Hepatocyte (in vitro differentiated cells): ENCODE data around the gene FBL. TPM values are rescaled to one million over a fixed set of nuclear protein-coding genes. Genes with fewer than 3 reads are reported as not detected.

Source experiments
- DNase-seq: peaks from one replicate; pipeline ENCODE4 v3.0.0-alpha.2; 2016; ENCODE audit warnings: low spot score
- H2AFZ ChIP-seq: fragments of 200-600 bp; sonication (generic); 2 replicates; pipeline ENCODE4 v1.6.0; 2016; ENCODE audit warnings: antibody characterized with exemption, mild to moderate bottlenecking
- H3K27ac ChIP-seq: fragments of 200-600 bp; sonication (generic); 2 replicates; pipeline ENCODE4 v1.5.1; 2016; ENCODE audit warnings: mild to moderate bottlenecking
- H3K27me3 ChIP-seq: fragments of 200-600 bp; sonication (generic); 2 replicates; pipeline ENCODE4 v1.6.1; 2016
- H3K36me3 ChIP-seq: fragments of 200-600 bp; sonication (generic); replicated peaks from 2 replicates; pipeline ENCODE4 v1.5.1; 2016; ENCODE audit warnings: low read depth; ENCODE audit not compliant: insufficient read depth
- H3K4me1 ChIP-seq: fragments of 200-600 bp; sonication (generic); 2 replicates; pipeline ENCODE4 v1.5.1; 2016; ENCODE audit warnings: mild to moderate bottlenecking, moderate library complexity; ENCODE audit not compliant: insufficient read depth
- H3K4me2 ChIP-seq: fragments of 200-600 bp; sonication (generic); 2 replicates; pipeline ENCODE4 v1.6.0; 2016
- H3K4me3 ChIP-seq: fragments of 200-600 bp; sonication (generic); 2 replicates; pipeline ENCODE4 v1.5.1; 2016; ENCODE audit warnings: mild to moderate bottlenecking
- H3K79me2 ChIP-seq: fragments of 200-600 bp; sonication (generic); 2 replicates; pipeline ENCODE4 v1.6.0; 2017; ENCODE audit warnings: mild to moderate bottlenecking
- H3K9me2 ChIP-seq: fragments of 200-600 bp; sonication (generic); replicated peaks from 2 replicates; pipeline ENCODE4 v1.6.0; 2017; ENCODE audit warnings: mild to moderate bottlenecking; ENCODE audit not compliant: insufficient read depth
- H3K9me3 ChIP-seq: fragments of 200-600 bp; sonication (generic); 2 replicates; pipeline ENCODE4 v1.5.1; 2016; ENCODE audit warnings: low read depth, mild to moderate bottlenecking
- H4K20me1 ChIP-seq: fragments of 200-600 bp; sonication (generic); 2 replicates; pipeline ENCODE4 v1.6.0; 2016; ENCODE audit warnings: mild to moderate bottlenecking; ENCODE audit not compliant: insufficient read depth, poor library complexity, severe bottlenecking
- EZH2 ChIP-seq: fragments of 200-600 bp; sonication (generic); IDR thresholded peaks from 2 replicates; pipeline ENCODE4 v1.6.1; 2016; ENCODE audit warnings: antibody characterized with exemption, mild to moderate bottlenecking, borderline replicate concordance
- EZH2phosphoT487 ChIP-seq: fragments of 200-600 bp; sonication (generic); IDR thresholded peaks from one replicate; pipeline ENCODE4 v1.6.1; 2018; ENCODE audit warnings: antibody characterized with exemption, mild to moderate bottlenecking, low read depth, moderate library complexity; ENCODE audit not compliant: unreplicated experiment, severe bottlenecking
- WGBS: methylation state at CpG from one replicate; pipeline ENCODE4 v1.1.6; 2016; ENCODE audit warnings: low lambda C conversion rate; ENCODE audit errors: missing lambda C conversion rate; 5-methylcytosine and 5-hydroxymethylcytosine counted together
- polyA plus RNA-seq: library from polyadenylated mRNA; unstranded; fragments of >200 nt; fragmentation: Nextera tagmentation; extraction: Ambion mirVana; gene quantifications from 2 replicates; pipeline ENCODE4 v1.2.1, GENCODE V29; 2016
- total RNA-seq: library from RNA; depleted of rRNA; stranded (reverse); fragments of >200 nt; gene quantifications from 2 replicates; pipeline ENCODE4 v1.2.3, GENCODE V29; 2014
- TF ChIP-seq, protein P1 (sequence below): fragments of 200-600 bp; sonication (generic); IDR thresholded peaks from 2 replicates; pipeline ENCODE4 v1.5.1; 2016; ENCODE audit warnings: antibody characterized with exemption, mild to moderate bottlenecking; ENCODE audit not compliant: poor library complexity

The FBL gene
- total and polyA plus RNA-seq, 2 experiments from 2014 or later, result 69.6 to 104 TPM

DNA sequence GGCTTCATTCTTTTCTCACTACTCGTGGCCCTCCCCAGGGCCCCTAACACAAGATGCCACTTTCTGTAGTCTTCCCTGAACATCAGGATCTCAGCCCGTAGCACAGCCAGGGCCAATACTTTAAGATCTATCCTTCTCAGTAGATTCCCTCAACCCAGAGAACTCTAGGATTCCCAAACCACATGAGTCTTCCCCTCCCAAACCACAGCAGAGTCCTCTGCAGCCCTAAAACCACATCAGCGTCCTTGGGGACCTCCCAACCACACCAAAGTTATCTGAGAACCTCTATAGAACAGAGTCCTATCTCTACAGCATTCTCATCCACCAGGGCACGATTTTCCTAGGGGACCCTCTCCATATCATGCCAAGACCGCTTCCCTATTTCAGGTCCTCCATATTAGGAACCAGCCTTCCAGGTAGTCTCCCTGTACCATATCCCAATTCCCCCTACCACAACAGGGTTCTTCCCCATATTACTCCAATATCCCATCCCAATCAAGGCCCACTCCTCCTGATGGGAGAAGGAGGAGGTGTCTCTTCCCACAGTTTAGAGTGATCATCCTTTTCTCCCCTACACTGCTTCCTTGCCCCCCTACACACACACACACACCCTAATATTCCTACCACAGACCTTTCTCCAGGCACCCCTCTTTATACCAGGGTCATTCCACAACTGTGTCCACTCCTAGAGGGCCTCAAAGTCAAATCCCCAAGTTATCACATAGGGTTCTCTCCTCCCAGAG is 13.7 kb downstream of the FBL start:
- Histone ChIP-seq H3K4me1 (peaks cover 7% of the 10 kb centered on the region), H3K9me3 (no peaks in the 10 kb centered on the region), H3K4me2 (peak overlapping the region; percentile 86), H4K20me1 (peaks cover 12% of the 10 kb centered on the region), H3K27me3 (no peaks in the 10 kb centered on the region), H3K27ac (peak overlapping the region; percentile 59), H3K9me2 (no peaks in the 10 kb centered on the region), H3K4me3 (peak overlapping the region; percentile 69), H3K79me2 (peaks cover 35% of the 10 kb centered on the region), H3K36me3 (no peaks in the 10 kb centered on the region), H2AFZ (no peak overlapping the region)
- WGBS, result 84% methylated on average over 5 of the region's 5 CpGs
- no peak for TF ChIP-seq EZH2
- TF ChIP-seq, protein P1, sequence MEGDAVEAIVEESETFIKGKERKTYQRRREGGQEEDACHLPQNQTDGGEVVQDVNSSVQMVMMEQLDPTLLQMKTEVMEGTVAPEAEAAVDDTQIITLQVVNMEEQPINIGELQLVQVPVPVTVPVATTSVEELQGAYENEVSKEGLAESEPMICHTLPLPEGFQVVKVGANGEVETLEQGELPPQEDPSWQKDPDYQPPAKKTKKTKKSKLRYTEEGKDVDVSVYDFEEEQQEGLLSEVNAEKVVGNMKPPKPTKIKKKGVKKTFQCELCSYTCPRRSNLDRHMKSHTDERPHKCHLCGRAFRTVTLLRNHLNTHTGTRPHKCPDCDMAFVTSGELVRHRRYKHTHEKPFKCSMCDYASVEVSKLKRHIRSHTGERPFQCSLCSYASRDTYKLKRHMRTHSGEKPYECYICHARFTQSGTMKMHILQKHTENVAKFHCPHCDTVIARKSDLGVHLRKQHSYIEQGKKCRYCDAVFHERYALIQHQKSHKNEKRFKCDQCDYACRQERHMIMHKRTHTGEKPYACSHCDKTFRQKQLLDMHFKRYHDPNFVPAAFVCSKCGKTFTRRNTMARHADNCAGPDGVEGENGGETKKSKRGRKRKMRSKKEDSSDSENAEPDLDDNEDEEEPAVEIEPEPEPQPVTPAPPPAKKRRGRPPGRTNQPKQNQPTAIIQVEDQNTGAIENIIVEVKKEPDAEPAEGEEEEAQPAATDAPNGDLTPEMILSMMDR, result no peak
- no peak for TF ChIP-seq EZH2phosphoT487
- no peak for DNase-seq

- TF ChIP-seq, protein P1, result no peak
- TF ChIP-seq EZH2 (no peak), EZH2phosphoT487 (no peak)
- Histone ChIP-seq H3K4me2 (peak overlapping the region; percentile 86), H3K27me3 (no peaks in the 10 kb centered on the region), H3K27ac (no peak overlapping the region), H3K4me3 (no peak overlapping the region), H3K79me2 (peaks cover 35% of the 10 kb centered on the region), H4K20me1 (peaks cover 12% of the 10 kb centered on the region), H2AFZ (no peak overlapping the region), H3K9me2 (no peaks in the 10 kb centered on the region), H3K36me3 (no peaks in the 10 kb centered on the region), H3K9me3 (no peaks in the 10 kb centered on the region), H3K4me1 (peaks cover 7% of the 10 kb centered on the region)
- DNase-seq, result no peak
- 98% methylated on average over 16 of the region's 16 CpGs for WGBS
Observed at GRCh38 chr19:39831679-39832078, 14.5 kb downstream of the FBL start.

GRCh38 chr19:39830847-39831246 is 15.3 kb downstream of the FBL start:
- Histone ChIP-seq H3K4me3 (no peak overlapping the region), H3K4me2 (no peak overlapping the region), H3K4me1 (peaks cover 7% of the 10 kb centered on the region), H3K27me3 (no peaks in the 10 kb centered on the region), H3K79me2 (peaks cover 35% of the 10 kb centered on the region), H3K27ac (no peak overlapping the region), H3K9me3 (no peaks in the 10 kb centered on the region), H2AFZ (no peak overlapping the region), H3K36me3 (no peaks in the 10 kb centered on the region), H4K20me1 (peaks cover 12% of the 10 kb centered on the region), H3K9me2 (no peaks in the 10 kb centered on the region)
- no peak for TF ChIP-seq EZH2phosphoT487
- TF ChIP-seq EZH2, result no peak
- TF ChIP-seq, protein P1, result no peak
- no peak for DNase-seq
